PC-3 (cell line): ENCODE measurements around the gene STUB1. TPM values are rescaled to one million over a fixed set of nuclear protein-coding genes. Genes with fewer than 3 reads are reported as not detected.
A peak's percentile ranks its signal among the peaks of the same experiment; 100 is the strongest.

Experiments used
- ATAC-seq: fragments of 200-7000 bp; cut with Tn5 transposase; 2 replicates; pipeline ENCODE4 v1.9.1; 2020; ENCODE audit warnings: mild to moderate bottlenecking, moderate library complexity
- BruUV-seq: library from RNA; stranded (reverse); fragments of 400-500 nt; replicated peaks from 2 replicates; lab custom pipeline; 2021; lab: Mats Ljungman, UMichigan
- CTCF ChIA-PET: fragments of 300-600 bp; sonication (Branson Sonifier 250); formaldehyde crosslinking; loops from one replicate; lab custom pipeline; 2022; ENCODE audit warnings: antibody characterized with exemption; lab: Charles Lee
- POLR2A ChIA-PET: fragments of 300-600 bp; sonication (Branson Sonifier 250); formaldehyde crosslinking; loops from one replicate; lab custom pipeline; 2022; ENCODE audit warnings: antibody characterized with exemption; ENCODE audit not compliant: unreplicated experiment; lab: Charles Lee
- DNase-seq: peaks from one replicate; pipeline ENCODE4 v3.0.0-alpha.2; 2015
- H2AFZ ChIP-seq: fragments of 300-600 bp; sonication (generic); 2 replicates; pipeline ENCODE4 v1.6.0; 2016; ENCODE audit warnings: antibody characterized with exemption, low read length
- H3F3A ChIP-seq: fragments of 300-600 bp; sonication (generic); one replicate; pipeline ENCODE4 v1.6.0; 2017; ENCODE audit warnings: antibody characterized with exemption, low read length, control low read depth, mild to moderate bottlenecking; ENCODE audit not compliant: unreplicated experiment
- H3K27ac ChIP-seq: fragments of 300-600 bp; sonication (generic); 2 replicates; pipeline ENCODE4 v1.5.1; 2016; ENCODE audit warnings: mild to moderate bottlenecking, low read length
- H3K27me3 ChIP-seq: fragments of 300-600 bp; sonication (generic); 2 replicates; pipeline ENCODE4 v1.6.1; 2016; ENCODE audit warnings: low read length, mixed read lengths
- H3K36me3 ChIP-seq: fragments of 300-600 bp; sonication (generic); 2 replicates; pipeline ENCODE4 v1.6.1; 2016; ENCODE audit warnings: low read depth, mixed run types, low read length, mixed read lengths
- H3K4me1 ChIP-seq: fragments of 300-600 bp; sonication (generic); 2 replicates; pipeline ENCODE4 v1.5.1; 2016; ENCODE audit warnings: low read length; ENCODE audit not compliant: insufficient read depth
- H3K4me2 ChIP-seq: fragments of 300-600 bp; sonication (generic); 2 replicates; pipeline ENCODE4 v1.6.0; 2016; ENCODE audit warnings: low read length
- H3K4me3 ChIP-seq: fragments of 300-600 bp; sonication (generic); 2 replicates; pipeline ENCODE4 v1.5.1; 2016; ENCODE audit warnings: mild to moderate bottlenecking, low read length, mixed read lengths
- H3K79me2 ChIP-seq: fragments of 300-600 bp; sonication (generic); 2 replicates; pipeline ENCODE4 v1.6.1; 2017; ENCODE audit warnings: low read length, mixed read lengths
- H3K9ac ChIP-seq: fragments of 300-600 bp; sonication (generic); 2 replicates; pipeline ENCODE4 v1.6.0; 2016; ENCODE audit warnings: mild to moderate bottlenecking, low read length
- H3K9me2 ChIP-seq: fragments of 300-600 bp; sonication (generic); replicated peaks from 2 replicates; pipeline ENCODE4 v1.6.1; 2016; ENCODE audit warnings: mixed run types, low read length, mixed read lengths
- H3K9me3 ChIP-seq: fragments of 300-600 bp; sonication (generic); 2 replicates; pipeline ENCODE4 v1.6.1; 2016; ENCODE audit warnings: low read length, mixed read lengths
- H4K20me1 ChIP-seq: fragments of 300-600 bp; sonication (generic); 2 replicates; pipeline ENCODE4 v1.6.1; 2016; ENCODE audit warnings: low read length, mixed read lengths
- CTCF ChIP-seq: fragments of 300-600 bp; sonication (generic); conservative IDR thresholded peaks from 2 replicates; pipeline ENCODE4 v1.5.1; 2017; ENCODE audit warnings: antibody characterized with exemption, low read depth, mild to moderate bottlenecking, low read length
- EZH2 ChIP-seq: fragments of 300-600 bp; sonication (generic); IDR thresholded peaks from one replicate; pipeline ENCODE4 v1.6.1; 2017; ENCODE audit warnings: antibody characterized with exemption, mild to moderate bottlenecking, low read length; ENCODE audit not compliant: unreplicated experiment
- EZH2phosphoT487 ChIP-seq: fragments of 300-600 bp; sonication (generic); IDR thresholded peaks from 2 replicates; pipeline ENCODE4 v1.6.1; 2018; ENCODE audit warnings: mild to moderate bottlenecking, antibody characterized with exemption, low read length, borderline replicate concordance
- intact Hi-C: fragments of 100-400 bp; cut with micrococcal nuclease; formaldehyde crosslinking; loops from 2 replicates; pipeline ENCODE4 v1.9.0; 2023
- total RNA-seq: library from RNA; depleted of rRNA; stranded (reverse); fragments of >200 nt; gene quantifications from 2 replicates; pipeline ENCODE4 v1.2.3, GENCODE V29; 2014

The STUB1 gene
- total RNA-seq, 1 experiment from 2014 or later, result 152 TPM

- intact Hi-C loops, result no loop called here
- Histone ChIP-seq H3K27ac (no peak overlapping the region), H3K9me3 (no peaks in the 10 kb centered on the region), H4K20me1 (no peaks in the 10 kb centered on the region), H3K79me2 (no peaks in the 10 kb centered on the region), H3F3A (no peaks in the 10 kb centered on the region), H3K4me1 (peaks cover 5% of the 10 kb centered on the region), H2AFZ (no peak overlapping the region), H3K4me3 (no peak overlapping the region), H3K27me3 (no peaks in the 10 kb centered on the region), H3K9ac (no peak overlapping the region), H3K36me3 (no peaks in the 10 kb centered on the region), H3K4me2 (no peak overlapping the region), H3K9me2 (no peaks in the 10 kb centered on the region)
- BruUV-seq, result no TSS peak
- POLR2A ChIA-PET, result no interaction called here
- DNase-seq (no peak), ATAC-seq (no peak)
- CTCF ChIA-PET, result no interaction called here
- no peak for TF ChIP-seq EZH2phosphoT487
- TF ChIP-seq EZH2, result no peak
- TF ChIP-seq CTCF, result no peak
Measured at GRCh38 chr16:660132-660458, 20.1 kb upstream of the STUB1 start.

GRCh38 chr16:660459-661183 lies 19.6 kb upstream of the STUB1 start:
- H3K27me3 ChIP-seq, result no peaks in the 10 kb centered on the region
- H3K4me3 ChIP-seq, result peak overlapping the region; percentile 42; the same call in 1 of the 2 replicates
- no peaks in the 10 kb centered on the region for H4K20me1 ChIP-seq
- no peak overlapping the region for H3K27ac ChIP-seq
- H3K4me1 ChIP-seq, result peaks cover 5% of the 10 kb centered on the region
- no peaks in the 10 kb centered on the region for H3K9me3 ChIP-seq
- ATAC-seq (peak; percentile 90), DNase-seq (peak; percentile 79)
- intact Hi-C loops, result no loop called here
- H3K9ac ChIP-seq, result 0 out of 2 replicates have a peak overlapping the region, but pooled peaks have one; percentile 25
- ChIA-PET CTCF (interaction anchor here (0.6 kb wide), 1 partner anchor 70 kb away, joined by 3 read pairs; no protein-coding TSS in a partner anchor), POLR2A (no interaction called here)
- no TSS peak for BruUV-seq
- no peak overlapping the region for H2AFZ ChIP-seq
- no peaks in the 10 kb centered on the region for H3K36me3 ChIP-seq
- no peaks in the 10 kb centered on the region for H3K9me2 ChIP-seq
- no peaks in the 10 kb centered on the region for H3K79me2 ChIP-seq
- no peaks in the 10 kb centered on the region for H3F3A ChIP-seq
- TF ChIP-seq CTCF (peak; percentile 36), EZH2phosphoT487 (no peak)
- peak overlapping the region; percentile 65 for H3K4me2 ChIP-seq

GRCh38 chr16:661184-661821 lies 18.9 kb upstream of the STUB1 start:
- CTCF ChIA-PET, result interaction anchor here (0.6 kb wide), 1 partner anchor 71 kb away, joined by 3 read pairs; no protein-coding TSS in a partner anchor
- ATAC-seq, result peak; percentile 7; the same call in 1 of the 2 replicates
- H3K4me2 ChIP-seq, result peak overlapping the region; percentile 65

More at GRCh38 chr16:661184-661821, 18.9 kb upstream of the STUB1 start:
- Histone ChIP-seq H3F3A (no peaks in the 10 kb centered on the region), H3K4me1 (peaks cover 5% of the 10 kb centered on the region), H3K9ac (peak overlapping the region; percentile 25; the same call in 1 of the 2 replicates), H3K27ac (no peak overlapping the region), H3K4me3 (peak overlapping the region; percentile 42; the same call in 1 of the 2 replicates), H2AFZ (no peak overlapping the region), H3K9me2 (no peaks in the 10 kb centered on the region), H3K9me3 (no peaks in the 10 kb centered on the region), H3K36me3 (no peaks in the 10 kb centered on the region), H3K79me2 (no peaks in the 10 kb centered on the region), H3K27me3 (no peaks in the 10 kb centered on the region), H4K20me1 (no peaks in the 10 kb centered on the region)
- TSS peak; percentile 21 for BruUV-seq
- intact Hi-C loops, result no loop called here
- DNase-seq, result no peak
- POLR2A ChIA-PET, result no interaction called here
- TF ChIP-seq EZH2phosphoT487, result no peak
- no peak for TF ChIP-seq EZH2
- no peak for TF ChIP-seq CTCF
